ENCODE data around the gene MYL6.

MYL6 gene

DNA sequence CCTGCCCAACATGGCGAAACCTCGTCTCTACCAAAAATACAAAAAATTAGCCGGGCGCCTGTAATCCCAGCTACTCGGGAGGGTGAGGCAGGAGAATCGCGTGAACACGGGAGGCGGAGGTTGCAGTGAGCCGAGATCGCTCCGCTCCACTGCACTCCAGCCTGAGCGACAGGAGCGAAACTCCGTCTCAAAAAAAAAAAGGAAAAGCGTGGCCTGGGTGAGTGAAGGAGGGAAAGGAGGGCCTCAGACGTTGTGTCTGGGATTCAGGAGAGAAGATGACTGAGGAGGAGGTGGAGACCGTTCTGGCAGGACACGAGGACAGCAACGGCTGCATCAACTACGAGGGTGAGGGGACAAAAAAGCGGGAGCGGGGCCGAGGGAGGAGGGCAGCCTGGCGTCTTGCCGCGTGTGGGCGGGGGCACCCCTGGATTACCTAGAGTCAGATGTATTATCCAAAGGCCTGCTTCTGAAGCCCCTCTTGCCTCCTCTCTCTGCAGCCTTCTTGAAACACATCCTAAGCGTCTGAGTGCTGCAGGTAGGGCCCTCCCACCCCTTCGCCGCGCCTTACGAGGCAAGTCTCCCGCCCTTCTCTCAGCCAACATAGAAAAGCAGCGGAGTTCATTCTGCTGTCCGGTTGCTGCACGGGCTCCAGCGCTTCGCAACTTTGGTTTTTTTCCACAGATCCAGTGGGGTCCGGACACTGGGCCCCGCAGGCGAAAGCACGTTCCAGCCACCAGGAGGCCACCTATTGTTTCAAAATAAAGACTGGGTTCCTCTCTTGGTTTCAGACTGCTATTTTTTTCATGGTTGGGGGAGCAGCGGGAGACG is 744 bp upstream of the MYL6 start:
- DNase-seq: peak; percentile 20

DNA sequence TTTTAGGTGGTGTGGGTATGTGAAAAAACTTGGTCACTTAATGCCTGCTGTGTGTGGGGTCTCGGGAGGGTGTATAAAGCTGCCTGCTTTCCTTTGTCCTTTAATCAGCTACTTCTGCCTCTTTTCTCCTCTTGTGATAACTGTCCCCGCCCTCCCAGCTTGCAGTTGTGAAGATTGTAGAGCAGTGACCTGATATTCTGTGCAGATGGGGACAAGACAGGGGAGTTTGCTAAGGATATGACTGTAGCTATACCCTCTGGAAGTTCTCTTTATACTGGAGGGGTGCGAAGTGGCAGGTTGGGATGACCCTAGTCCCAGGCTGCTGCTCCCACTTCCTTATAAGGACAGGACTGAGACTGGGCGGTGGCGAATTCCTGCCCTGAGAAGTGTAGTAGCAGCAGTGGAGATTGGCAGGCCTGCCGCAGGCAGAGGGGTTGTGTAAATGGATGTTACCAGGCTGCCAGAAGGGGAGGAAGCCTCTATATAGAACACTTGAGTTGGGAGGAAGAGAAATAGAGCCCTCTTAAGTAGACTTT is 835 bp downstream of the MYL6 start:
- no peak for DNase-seq

DNA sequence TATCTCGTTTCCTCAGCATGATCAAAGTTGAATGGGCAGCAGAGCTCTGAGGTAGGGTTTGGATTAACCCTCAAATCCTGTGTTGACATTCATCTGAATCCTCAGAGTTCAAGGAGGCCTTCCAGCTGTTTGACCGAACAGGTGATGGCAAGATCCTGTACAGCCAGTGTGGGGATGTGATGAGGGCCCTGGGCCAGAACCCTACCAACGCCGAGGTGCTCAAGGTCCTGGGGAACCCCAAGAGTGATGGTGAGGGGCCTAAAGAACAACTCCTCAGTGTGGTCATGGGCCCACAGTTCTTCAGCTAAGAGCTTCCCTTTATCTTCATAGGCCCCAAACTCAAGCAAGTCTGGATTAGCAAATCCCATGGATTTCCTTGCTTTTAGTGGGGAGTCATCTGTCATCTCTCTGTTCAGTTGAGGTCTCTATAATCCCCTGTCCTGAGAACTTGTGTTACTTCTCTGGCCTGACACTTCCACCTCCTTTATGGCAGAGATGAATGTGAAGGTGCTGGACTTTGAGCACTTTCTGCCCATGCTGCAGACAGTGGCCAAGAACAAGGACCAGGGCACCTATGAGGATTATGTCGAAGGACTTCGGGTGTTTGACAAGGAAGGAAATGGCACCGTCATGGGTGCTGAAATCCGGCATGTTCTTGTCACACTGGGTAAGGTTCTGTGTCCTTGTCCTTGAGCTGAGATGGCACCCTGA is 1.5 kb downstream of the MYL6 start:
- no peak for DNase-seq

DNA sequence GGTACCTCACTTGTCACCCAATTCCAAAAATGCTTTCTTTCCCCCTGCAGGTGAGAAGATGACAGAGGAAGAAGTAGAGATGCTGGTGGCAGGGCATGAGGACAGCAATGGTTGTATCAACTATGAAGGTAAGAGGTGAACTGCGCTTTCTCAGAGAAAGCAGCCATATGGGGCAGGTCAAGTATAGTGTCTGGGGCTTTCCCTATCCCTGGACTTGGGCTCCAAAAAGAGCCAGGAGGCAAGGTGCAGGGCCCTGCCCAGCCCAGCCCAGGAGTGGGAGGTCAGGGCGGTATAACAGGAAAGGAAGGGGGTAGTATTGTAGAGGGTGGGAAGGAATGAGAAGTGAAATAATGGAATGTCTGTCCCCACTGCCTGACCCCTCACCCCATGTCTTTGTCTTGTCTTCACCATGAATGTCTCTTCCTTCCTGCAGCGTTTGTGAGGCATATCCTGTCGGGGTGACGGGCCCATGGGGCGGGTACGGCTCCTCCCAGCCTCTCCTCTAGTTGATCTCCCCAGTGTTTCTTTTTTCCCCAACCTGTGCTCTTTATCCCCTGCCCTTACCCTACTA is 2.1 kb downstream of the MYL6 start:
- no peak for DNase-seq

DNA sequence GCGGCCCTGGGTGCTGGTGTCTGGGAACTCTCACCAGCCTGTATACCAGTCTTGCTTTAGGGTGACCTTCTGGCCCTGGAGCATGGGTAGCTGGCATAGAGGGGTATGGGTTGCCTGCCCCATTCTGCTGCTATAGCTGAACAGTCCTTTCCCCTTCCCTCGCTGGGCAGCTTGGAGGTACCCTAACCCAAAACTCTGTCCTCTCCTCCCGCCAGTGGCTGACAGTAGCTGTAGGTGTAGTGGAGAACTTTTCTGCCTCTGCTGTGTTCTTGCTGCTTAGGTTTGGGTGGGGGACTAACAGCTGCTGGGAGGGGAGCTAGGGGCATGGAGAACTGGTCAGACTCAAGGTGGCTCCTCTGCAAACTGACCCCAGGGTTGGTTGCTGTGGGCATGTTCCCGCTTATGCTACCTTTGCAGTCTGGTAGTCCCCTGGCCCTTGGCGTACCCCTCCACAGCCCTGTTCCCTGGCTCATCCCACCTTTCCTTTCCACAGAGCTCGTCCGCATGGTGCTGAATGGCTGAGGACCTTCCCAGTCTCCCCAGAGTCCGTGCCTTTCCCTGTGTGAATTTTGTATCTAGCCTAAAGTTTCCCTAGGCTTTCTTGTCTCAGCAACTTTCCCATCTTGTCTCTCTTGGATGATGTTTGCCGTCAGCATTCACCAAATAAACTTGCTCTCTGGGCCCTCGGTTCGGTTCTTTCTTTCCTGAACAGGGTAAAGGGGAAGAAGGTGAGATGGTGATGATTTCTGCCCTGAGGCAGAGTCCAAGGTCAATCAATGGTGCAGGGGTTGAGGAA is 2.9 kb downstream of the MYL6 start:
- no peak for DNase-seq

GRCh38 chr12:56161690-56162351 is 3.7 kb downstream of the MYL6 start:
- DNase-seq: no peak

DNA sequence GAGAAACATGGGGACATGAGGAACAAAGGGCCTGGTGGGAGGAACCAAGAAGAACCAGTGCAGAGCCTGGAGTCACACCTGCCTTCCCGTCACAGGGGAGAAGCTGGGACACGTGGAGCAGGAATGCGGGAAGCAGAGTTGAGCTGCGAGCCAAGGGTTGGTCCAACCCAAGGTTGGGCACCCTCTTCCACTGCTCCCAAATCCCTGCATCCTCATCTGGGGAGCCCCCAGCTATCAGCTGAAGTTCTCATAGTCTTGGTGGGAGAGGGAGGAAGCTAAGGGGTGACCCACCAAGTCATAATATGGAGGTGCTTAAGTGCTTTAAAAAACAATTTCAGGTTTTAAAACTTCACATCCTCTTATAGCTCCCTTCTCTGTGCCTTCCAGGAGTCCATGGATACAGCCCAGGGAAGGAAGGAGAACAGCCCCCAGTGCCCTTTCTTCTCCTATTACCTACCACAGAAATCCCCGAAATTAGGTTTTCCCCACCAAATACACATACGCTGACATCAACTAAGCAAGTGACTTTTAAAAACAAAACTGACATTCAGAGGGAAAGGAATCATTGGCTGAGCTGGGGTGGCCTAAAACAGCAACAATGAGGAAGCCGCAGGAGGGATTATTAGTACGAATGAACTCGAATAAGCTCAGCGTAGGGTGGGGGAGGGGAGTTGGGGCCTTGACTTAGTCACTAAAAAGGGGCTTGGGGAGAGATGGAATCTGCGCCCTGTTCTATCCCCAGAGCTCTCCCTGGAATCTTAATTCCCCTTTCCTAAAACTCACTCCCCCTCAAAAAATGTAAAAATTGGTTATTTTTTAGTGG is 4.5 kb downstream of the MYL6 start:
- DNase-seq: no peak

DNA sequence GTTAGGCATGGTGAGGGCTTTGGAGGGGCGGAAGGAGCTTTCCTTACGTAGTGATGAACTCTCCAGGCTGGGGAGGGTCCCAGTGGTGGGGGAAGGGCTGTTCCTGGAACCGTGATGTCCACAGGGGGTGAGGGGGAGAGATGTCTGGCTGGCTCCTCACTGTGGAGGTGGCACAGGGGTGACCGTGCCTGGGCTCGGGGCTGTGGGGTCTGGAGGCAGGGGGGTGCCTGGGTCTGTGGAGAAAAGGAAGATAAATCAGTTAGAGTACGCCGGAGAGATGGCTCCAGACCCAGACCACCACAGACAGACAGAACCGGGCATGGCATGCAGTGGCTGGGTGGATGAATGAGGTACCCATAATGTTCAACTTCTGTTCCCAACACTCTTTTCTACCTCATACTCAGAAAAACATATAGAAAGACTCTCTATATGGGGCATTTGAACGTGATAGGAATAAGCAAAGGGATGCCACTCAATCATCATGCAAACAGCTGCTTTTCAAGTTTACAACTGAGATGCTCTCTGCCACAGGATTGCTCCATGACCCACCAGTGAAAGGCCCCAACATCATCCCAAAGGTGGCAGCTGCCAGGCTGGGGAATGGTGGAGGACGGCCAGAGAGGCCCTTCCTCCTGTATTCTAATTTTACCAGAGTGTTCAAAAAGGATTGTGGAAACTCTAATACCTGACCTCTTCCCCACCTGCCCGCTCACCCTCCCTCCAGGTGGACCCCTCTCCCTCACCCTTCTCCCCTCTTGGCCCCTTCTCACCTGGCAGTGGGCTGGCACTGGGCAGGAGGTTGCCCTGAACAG is 5.6 kb downstream of the MYL6 start:
- no peak for DNase-seq

DNA sequence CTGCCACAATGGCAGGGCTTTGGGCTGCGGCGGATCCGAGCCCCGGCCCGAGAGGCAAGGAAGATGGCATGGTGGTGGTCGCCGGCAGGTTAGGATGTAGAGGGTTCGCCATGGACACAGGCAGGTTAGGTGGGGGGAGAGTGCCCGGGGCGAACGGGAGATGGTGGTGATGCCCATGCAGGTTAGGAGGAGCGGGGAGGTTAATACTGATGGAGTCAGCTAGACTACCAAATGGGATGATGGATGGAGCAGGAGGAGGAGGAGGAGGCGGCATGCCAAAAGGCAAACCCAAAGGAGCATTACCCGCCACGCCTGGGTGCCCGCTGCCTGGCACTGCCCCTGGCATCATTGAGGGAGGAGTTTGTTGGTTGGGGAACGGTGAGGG is 6.2 kb downstream of the MYL6 start:
- DNase-seq: no peak

GRCh38 chr12:56165369-56165768 is 7.2 kb downstream of the MYL6 start:
- DNase-seq: no peak

DNA sequence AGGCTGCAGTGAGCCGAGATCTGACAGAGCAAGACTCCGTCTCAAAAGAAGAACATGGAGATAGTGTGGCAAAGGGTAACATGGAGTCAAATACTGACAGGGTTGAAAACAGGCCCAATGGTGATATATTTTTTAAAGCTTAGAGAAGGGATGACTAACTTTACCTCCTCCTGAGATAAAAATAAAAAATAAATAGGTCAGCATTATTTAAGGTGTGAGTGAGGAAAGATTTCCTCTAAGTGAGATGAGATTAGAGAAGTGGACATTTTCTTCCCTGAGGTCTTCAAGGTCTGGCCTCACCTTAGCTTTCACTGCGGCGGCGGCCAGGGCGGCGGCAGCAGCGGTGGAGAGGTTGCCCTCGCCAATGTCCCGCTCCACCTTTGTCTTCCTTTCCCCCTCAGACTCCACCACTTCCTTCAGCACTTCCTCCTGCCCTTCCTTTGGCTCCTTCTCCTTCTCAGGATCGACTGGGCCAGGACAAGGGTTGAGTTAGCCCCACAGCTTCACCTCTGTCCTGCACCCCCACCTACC is 11.1 kb downstream of the MYL6 start:
- DNase-seq: no peak

GRCh38 chr12:56172839-56173238 is 14.7 kb downstream of the MYL6 start:
- no peak for DNase-seq

DNA sequence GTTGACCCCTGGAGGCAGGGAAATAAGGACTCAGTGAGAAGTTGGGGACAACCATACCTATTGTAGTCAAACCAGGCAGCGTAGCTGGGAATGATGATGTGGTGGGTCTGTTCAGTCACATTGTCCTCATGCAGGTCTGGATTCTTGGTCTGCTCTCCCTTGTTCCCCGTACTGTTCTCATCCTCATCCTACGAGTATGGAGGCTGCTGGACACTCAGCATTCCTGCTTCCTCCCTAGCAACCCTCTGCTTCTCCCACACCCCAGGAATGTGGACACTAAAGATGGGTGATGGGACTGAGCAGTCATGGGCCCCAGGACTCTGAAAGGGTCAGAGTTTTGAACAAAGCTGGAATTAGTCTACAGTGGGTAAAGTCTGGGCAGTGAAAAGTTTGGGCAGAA is 20.2 kb downstream of the MYL6 start:
- DNase-seq: no peak

- DNase-seq: no peak
These were observed 28.8 kb downstream of the MYL6 start for GRCh38 chr12:56186957-56187356.

DNA sequence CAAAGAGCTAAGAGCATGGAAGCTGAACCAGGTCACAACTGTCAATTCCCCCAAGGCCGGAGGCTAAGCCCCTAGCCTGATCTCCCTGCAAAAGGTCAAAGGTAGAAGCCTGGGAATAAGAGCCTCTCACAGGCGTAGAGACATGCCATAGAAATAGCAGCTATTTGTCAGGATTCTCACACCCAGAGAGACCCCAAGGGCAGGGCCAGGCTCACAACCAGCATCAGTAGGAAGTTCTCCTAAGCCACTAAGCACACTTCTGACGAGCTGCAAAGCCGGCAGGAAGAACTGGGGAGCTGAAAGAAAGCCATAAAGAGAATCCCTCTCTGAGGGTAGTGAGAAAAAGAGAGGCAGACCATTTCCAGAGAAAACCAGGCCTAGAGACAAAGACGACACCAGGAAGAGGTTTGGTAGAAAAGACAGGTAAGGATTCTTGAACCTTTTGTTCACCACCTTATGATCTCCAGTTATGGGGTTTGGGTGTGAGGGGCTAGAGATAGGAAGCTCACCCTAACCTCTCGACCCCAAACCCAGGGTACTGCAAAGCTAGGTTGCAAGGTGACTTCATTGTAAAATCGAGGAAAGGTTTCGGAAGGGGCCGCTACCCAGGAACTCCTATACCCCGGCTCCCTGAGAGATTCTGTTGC is 30.1 kb downstream of the MYL6 start:
- DNase-seq: no peak

- no peak for DNase-seq
These were observed 30.6 kb downstream of the MYL6 start for GRCh38 chr12:56188778-56189098.

DNA sequence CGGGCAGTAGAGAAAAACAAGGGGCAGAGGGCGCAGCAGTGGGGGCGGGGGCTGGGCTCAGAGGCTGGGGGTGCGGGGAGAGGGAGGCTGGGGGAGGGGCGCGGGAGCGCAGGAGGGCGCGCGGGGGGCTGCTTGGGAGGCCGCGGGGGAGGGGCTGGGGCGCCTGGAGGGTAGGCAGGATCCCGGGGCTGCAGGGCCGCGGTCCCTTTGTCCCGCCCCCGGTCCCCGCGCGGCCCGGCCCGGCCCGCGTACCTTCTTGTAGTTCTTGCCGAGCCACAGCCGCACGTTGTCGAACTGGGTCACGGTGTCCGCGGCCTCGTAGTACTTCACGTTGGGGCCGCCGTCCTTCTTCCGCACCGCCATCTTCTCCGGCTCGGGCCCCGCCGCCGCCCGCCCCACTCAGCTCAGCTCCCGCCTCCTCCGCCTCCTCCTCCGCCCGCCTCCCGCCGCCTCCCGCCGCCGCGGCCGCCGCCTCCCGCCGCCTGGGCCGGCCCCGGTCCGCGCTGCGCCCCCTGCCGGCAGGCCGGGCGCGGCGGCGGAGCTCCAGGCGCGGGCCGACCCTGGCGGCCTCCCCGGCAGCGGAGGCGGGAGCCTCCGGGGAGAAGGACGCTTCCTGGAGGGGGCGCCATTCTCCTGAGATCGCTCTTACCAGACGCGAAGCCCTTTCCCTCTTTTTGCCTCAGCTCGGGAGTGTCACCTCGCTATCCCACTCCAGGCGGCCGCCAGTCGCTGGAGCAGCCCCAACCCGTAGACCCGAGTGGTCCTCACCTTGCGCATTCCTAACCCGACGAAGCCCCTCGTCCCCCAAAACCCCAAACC is 31.1 kb downstream of the MYL6 start, which contains the start of gene SMARCC2:
TSS of gene SMARCC2 (minus strand) at position 385 of the 819 bp plus-strand sequence. CDS start at position 363, 22 bp downstream.
- peak; percentile 82 for DNase-seq

GRCh38 chr12:56189918-56190694 is 31.9 kb downstream of the MYL6 start:
- DNase-seq: peak; percentile 37

All from NCI-H2081 treated with DMSO at 0.1 percent for 48 hours (cell line).